HG03108 (cell line): ENCODE data around the gene ANP32E.

Experiments used
- ATAC-seq: cut with Tn5 transposase; IDR thresholded peaks from one replicate; pipeline ENCODE4 v1.9.1; 2021; ENCODE audit warnings: moderate library complexity; ENCODE audit not compliant: unreplicated experiment

The ANP32E gene

DNA sequence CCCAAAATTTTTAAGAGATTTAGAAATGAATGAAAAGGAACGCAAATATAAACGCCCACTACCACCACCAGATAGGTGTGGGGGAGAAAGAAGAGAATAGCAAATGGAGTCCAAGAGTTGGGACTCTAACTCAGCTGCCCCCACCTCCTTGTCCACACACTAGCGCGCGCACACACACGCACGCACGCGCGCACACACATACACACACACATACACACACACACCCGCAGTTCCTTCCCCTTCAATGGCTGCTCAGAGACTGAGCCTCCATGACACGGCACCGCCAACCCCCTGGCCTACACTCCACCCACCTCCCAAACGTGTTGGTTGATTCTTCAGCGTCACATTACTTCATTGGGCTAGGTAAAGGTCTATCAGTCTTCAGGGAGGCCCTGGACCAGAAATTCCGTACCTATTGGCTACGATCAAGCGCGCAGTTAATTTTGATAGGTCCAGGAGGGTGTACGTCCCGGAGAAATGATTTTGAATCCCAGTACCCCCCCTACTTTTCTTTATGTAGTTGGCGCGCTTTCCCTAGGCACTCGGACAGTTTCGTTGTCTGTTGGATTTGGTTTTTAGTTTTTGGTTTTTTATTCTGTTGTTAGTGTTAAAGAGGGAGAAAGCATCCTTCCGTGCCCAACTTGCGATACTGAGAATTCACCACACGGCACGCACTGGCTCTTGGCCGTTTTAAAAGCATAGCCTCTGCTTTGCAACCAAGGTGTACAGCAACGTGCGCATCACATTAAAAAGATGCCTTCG lies at the start of gene ANP32E:
ANP32E (minus strand) TSS at position 261 of the 762 bp plus-strand sequence. CDS start 326 bp downstream, outside the sequence.
- peak; percentile 73 for ATAC-seq

DNA sequence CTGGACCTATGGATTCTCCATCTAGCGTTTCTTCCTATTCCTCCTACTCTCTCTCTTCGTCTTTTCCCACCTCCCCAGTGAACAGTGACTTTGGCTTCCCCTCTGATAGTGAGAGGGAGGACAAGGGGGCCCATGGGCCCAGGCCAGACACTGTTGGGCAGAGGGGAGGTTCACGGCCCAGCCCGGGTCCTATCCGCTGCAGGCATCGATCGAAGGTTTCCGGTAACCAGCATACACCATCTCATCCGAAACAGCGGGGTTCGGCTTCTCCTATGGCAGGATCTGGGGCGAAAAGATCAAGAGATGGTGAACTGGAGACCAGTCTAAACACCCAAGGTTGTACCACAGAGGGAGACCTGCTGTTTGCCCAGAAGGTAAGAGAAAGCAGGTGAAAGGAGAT lies 47.3 kb upstream of the ANP32E start:
- ATAC-seq, result no peak

DNA sequence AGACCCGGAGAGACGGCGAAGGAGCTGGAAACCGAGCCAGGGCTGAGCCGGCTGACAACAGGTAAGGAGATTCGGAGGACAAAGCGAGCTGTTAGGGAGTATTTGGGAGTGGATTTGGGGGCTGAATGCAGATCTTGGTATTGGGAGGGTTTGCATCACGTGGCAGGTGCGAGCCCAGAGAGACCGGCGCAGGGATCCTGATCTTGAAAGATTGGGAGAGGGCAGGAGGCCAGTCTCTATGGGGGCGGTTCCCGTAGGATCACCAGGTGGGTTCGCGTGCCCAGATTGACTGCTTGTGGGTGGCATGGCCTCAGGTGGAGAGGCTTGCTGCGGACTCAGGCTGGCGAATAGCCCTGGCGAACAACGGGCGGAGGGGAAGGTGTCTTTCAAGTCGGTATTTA lies 46.6 kb upstream of the ANP32E start:
- ATAC-seq, result no peak

GRCh38 chr1:150281758-150282557 lies 46.0 kb upstream of the ANP32E start, which contains the start of gene CIART:
TSS of gene CIART (plus strand) at chr1:150282554. CDS start at chr1:150283268, 714 bp downstream.
- ATAC-seq, result peak; percentile 51

DNA sequence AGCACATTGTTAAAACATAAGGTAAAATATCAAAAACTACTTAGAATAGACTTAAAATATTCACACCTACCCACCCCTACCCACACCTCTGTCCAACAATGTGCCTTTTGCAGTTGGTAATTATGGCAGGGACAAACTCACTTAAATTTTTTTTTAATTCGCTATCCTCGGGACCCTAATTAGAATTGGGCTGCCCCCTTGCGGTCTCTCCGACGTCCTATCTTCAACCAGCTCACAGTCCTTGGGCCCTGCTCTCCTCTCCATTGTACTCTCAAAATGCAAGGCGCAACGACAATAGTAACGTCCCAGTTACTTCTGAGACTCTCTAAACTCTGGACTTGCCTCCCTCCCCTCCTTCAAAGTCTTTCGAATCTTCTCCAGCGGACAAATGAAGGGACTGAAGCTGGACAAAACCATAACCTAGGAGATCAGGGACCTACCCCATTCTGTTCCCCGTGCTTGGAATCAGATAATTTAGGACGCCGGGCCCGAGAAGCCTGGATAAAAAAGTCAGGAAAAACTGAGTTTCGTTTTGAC lies 45.4 kb upstream of the ANP32E start:
- ATAC-seq, result no peak

- ATAC-seq, result no peak
These were observed 44.3 kb upstream of the ANP32E start for GRCh38 chr1:150280138-150280707.

GRCh38 chr1:150273311-150273710 lies 37.4 kb upstream of the ANP32E start:
- no peak for ATAC-seq

DNA sequence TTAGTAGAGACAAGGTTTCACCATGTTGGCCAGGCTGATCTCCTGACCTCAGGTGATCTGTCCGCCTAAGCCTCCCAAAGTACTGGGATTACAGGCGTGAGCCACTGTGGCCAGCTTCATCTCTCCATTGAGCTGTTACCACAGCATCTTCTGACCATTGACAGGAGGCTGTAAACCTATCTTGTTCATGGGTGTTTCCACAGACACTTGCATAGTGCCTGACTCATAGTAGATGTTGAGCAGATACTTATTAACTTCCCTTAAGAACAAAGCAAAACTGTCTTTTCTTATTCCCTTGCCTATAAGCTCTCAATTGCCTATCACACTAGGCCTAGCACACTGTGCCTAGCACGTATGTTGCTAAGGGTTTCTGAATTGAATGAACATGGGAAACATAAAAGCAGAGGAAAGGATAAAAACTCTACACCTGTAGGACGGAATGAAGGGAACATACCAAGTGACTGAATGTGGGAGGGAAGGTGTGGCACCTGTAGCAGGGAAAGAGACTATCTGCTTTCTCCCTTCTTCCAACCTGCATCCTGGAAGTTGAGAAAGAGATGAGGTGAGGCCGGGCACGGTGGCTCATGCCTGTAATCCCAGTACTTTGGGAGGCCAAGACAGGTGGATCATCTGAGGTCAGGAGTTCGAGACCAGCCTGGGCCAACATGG lies 35.5 kb upstream of the ANP32E start:
- ATAC-seq, result no peak

DNA sequence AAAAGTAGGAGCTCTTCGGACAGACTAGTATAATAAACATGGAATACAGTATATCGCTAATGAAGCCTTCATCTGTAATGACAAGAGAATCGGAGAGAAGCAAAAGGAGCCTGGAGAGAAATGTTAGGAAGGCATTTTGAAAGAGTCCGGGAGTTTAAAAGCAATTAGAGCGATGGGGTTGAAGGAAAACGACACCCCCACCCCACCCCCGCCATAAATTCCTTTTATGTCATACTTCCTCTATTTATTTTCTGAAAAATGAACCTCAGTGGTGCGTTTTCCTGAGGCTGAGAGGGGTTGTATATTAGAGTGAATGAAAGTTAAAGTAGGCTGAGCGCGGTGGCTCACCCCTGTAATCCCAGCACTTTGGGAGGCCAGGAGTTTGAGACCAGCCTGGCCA lies 33.5 kb upstream of the ANP32E start:
- no peak for ATAC-seq

DNA sequence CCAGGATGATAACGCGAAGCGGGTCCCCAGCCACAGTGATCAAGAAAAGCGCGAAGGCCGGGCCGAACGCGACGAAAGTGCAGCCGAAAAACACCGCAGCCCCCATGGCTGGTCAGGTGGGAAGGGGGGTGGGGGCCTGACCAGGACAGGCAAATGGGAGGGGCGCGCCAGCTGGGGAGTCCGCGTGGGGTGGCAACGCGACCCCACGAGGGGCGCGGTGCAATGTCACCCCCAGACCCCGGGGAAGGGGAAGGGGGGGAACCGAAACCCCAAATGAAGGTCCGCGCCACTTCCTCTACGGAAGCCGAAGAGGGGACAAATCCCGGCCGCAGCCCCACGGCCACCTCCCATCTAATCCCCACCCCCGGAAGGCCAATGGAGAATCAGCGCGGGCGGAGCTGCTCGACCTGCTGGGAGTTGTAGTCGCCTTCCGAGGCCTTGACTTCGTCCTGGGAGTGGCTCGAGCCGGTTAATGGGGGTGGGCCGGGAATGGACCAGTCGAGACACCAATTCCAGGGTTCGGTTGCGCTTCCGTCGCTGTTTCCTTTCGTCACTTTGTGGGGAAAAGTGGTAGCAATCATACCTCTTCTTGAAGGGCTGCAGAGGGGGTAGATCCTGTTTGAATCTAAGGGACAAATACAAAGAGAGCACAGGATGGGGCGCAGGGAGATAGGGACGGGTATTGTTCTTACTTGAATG lies 32.9 kb upstream of the ANP32E start, which contains the start of gene APH1A:
APH1A (minus strand) TSS at position 312 of the 699 bp plus-strand sequence; CDS start at position 106, 206 bp downstream.
- peak; percentile 94 for ATAC-seq

GRCh38 chr1:150268340-150268704 lies 32.4 kb upstream of the ANP32E start:
- ATAC-seq, result no peak

DNA sequence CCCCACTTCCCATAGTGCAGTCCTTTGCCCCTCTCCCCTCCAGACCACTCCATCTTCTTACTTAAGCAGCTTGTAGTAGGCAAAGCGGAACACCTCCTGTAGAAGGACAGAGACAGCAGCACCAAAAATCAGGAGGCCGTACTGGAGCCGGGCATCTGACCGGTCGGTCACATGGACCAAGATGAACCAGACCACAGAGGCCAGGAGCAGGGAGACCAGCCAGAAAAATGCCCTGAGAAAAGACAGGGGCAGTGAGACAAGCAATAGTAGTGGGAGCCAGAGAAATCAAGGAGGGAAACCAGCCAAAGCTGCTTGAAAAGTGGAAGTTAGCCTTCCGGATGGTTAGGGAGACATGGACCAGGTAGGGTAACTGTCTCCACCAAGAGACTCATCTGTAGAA lies 32.0 kb upstream of the ANP32E start:
- no peak for ATAC-seq

- no peak for ATAC-seq
These were observed 27.6 kb upstream of the ANP32E start for GRCh38 chr1:150263549-150263948.

- ATAC-seq, result no peak
These were observed 26.7 kb upstream of the ANP32E start for GRCh38 chr1:150262388-150263320.

DNA sequence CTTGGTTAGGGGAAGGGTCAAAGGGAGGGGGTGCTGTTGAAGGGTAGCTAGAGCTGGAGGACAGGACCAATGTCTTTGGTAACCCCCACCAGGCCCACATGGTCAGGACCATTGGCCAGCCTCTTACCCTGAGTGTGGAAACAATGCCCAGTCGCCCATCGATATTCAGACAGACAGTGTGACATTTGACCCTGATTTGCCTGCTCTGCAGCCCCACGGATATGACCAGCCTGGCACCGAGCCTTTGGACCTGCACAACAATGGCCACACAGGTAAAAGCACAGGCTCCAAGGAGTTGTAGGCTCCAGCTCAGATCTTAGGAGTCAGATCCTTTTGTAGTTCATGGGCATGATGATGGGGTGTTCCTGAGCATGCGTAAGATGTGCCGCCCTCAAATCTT lies 25.5 kb upstream of the ANP32E start:
- ATAC-seq, result no peak

GRCh38 chr1:150259758-150260669 lies 24.1 kb upstream of the ANP32E start:
- ATAC-seq, result no peak

DNA sequence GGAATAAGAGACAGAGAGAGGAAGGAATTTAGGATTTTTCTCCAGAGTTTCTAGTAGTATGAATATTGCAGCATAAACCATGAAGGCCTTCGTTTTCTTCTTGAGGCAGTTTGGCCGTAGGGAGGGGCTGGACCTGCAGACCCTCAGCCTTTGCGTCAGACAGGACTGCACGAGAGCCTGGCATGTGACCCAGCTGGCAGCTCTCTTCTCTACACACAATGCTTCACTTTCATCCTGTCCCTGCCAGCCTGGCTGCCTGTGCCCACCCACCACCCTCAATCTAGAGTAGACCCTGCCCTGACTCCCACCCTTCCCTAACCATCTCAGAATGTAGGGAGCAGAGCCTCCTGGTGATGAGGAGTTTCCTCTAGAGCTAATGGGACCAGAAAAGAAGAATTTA lies 23.3 kb upstream of the ANP32E start:
- ATAC-seq, result no peak
